ENCODE results near the gene LCN1.

DNA sequence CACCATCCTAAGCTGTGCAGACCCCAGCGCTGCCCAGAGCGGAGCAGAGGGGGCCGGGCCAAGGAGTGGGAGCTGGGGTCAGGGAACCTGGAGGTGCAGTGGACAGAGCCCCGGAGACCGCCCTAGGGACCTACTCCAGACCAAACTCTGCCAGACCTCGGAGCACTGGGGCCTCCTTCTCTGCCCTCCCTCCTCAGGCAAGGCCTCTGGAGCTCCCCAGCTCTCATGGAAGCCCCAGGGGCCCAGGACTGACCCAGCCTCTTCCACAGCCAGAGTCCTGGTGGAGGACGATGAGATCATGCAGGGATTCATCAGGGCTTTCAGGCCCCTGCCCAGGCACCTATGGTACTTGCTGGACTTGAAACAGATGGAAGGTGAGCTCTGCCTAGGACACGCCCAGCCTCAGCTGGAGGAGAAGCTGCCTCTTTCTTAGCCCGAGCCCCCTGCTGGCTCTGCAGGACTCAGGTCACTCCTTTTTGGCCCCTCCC is 43.9 kb downstream of the LCN1 start:
- TF ChIP-seq EZH2 (IDR thresholded peaks at IDR 0.05; ENCODE audit: insufficient read depth, poor library complexity, severe bottlenecking) (no peak), EZH2phosphoT487 (IDR thresholded peaks at IDR 0.05; ENCODE audit: insufficient read depth, low read depth) (no peak)

Data from GM23248 (cell line).